DND-41 (cell line): ENCODE data around the gene PRTN3.

ENCODE experiments used
- ATAC-seq: fragments of 200-7000 bp; cut with Tn5 transposase; 3 replicates; pipeline ENCODE4 v1.9.1; 2021; ENCODE audit warnings: low read depth; ENCODE audit not compliant: insufficient read depth
- DNase-seq: peaks from one replicate; pipeline ENCODE4 v3.0.0-alpha.2; 2020
- H2AFZ ChIP-seq: 2 replicates; pipeline ENCODE4 v1.6.0; 2012; ENCODE audit warnings: low read depth, low read length
- H3K27ac ChIP-seq: 2 replicates; pipeline ENCODE4 v1.5.1; 2012; ENCODE audit warnings: low read length, inconsistent platforms
- H3K27me3 ChIP-seq: fragments of 200-600 bp; sonication (generic); 2 replicates; pipeline ENCODE4 v1.6.0; 2012; ENCODE audit warnings: low read length, mild to moderate bottlenecking, inconsistent platforms; ENCODE audit not compliant: insufficient read depth, poor library complexity
- H3K36me3 ChIP-seq: 2 replicates; pipeline ENCODE4 v1.5.1; 2012; ENCODE audit warnings: low read length, inconsistent platforms; ENCODE audit not compliant: insufficient read depth
- H3K4me1 ChIP-seq: 2 replicates; pipeline ENCODE4 v1.5.1; 2012; ENCODE audit warnings: mild to moderate bottlenecking, low read length; ENCODE audit not compliant: insufficient read depth
- H3K4me2 ChIP-seq: 2 replicates; pipeline ENCODE4 v1.6.0; 2012; ENCODE audit warnings: mild to moderate bottlenecking, moderate library complexity, low read length, inconsistent platforms; ENCODE audit not compliant: insufficient read depth
- H3K4me3 ChIP-seq, 2 experiments: fragments of 200-600 bp in 1 of 2; shearing (Covaris generic) in 1 of 2; 2 replicates each; pipeline ENCODE4 v1.5.1; 2012 to 2016; ENCODE audit warnings: inconsistent platforms in 2 of 2, low read length in 2 of 2, mild to moderate bottlenecking in 2 of 2, low read depth in 1 of 2, moderate library complexity in 1 of 2
- H3K79me2 ChIP-seq: 2 replicates; pipeline ENCODE4 v1.6.0; 2012; ENCODE audit warnings: low read length, inconsistent platforms; ENCODE audit not compliant: insufficient read depth
- H3K9ac ChIP-seq: 2 replicates; pipeline ENCODE4 v1.6.0; 2012; ENCODE audit warnings: low read depth, mild to moderate bottlenecking, inconsistent platforms, low read length, moderate library complexity
- H3K9me3 ChIP-seq: 2 replicates; pipeline ENCODE4 v1.5.1; 2012; ENCODE audit warnings: low read length, moderate library complexity, mild to moderate bottlenecking, inconsistent platforms; ENCODE audit not compliant: insufficient read depth, severe bottlenecking
- H4K20me1 ChIP-seq: 2 replicates; pipeline ENCODE4 v1.6.0; 2012; ENCODE audit warnings: low read length; ENCODE audit not compliant: insufficient read depth
- CTCF ChIP-seq: IDR thresholded peaks from 2 replicates; pipeline ENCODE4 v1.5.1; 2012; ENCODE audit warnings: borderline replicate concordance, low read length, moderate library complexity, mild to moderate bottlenecking; ENCODE audit not compliant: poor library complexity, severe bottlenecking; ENCODE audit errors: extremely low read depth
- EZH2 ChIP-seq: IDR thresholded peaks from 3 replicates; pipeline ENCODE4 v1.6.1; 2012; ENCODE audit warnings: borderline replicate concordance, low read depth, mild to moderate bottlenecking, moderate library complexity, low read length, inconsistent platforms; ENCODE audit not compliant: severe bottlenecking

The PRTN3 gene

GRCh38 chr19:867301-867793 lies 26.5 kb downstream of the PRTN3 start:
- DNase-seq: no peak
- H3K4me1 ChIP-seq: peaks cover 3% of the 10 kb centered on the region
- H3K79me2 ChIP-seq: no peaks in the 10 kb centered on the region
- H3K36me3 ChIP-seq: peaks cover 43% of the 10 kb centered on the region
- no peak overlapping the region for H3K4me2 ChIP-seq
- TF ChIP-seq CTCF (no peak), EZH2 (no peak)
- H2AFZ ChIP-seq: no peak overlapping the region
- ATAC-seq: no peak
- H4K20me1 ChIP-seq: peaks cover 9% of the 10 kb centered on the region; the same call in 1 of the 2 replicates
- H3K4me3 ChIP-seq: no peak overlapping the region
- H3K9ac ChIP-seq: no peak overlapping the region
- no peaks in the 10 kb centered on the region for H3K9me3 ChIP-seq
- no peak overlapping the region for H3K27ac ChIP-seq
- no peaks in the 10 kb centered on the region for H3K27me3 ChIP-seq

GRCh38 chr19:867855-868457 lies 27.2 kb downstream of the PRTN3 start:
- Histone ChIP-seq H3K36me3 (peaks cover 43% of the 10 kb centered on the region), H3K27ac (no peak overlapping the region), H3K79me2 (no peaks in the 10 kb centered on the region), H3K9ac (no peak overlapping the region), H2AFZ (no peak overlapping the region), H3K9me3 (no peaks in the 10 kb centered on the region), H3K4me2 (no peak overlapping the region), H3K4me3 (no peak overlapping the region), H3K4me1 (peaks cover 3% of the 10 kb centered on the region), H4K20me1 (peaks cover 9% of the 10 kb centered on the region; the same call in 1 of the 2 replicates), H3K27me3 (no peaks in the 10 kb centered on the region)
- no peak for TF ChIP-seq EZH2
- no peak for TF ChIP-seq CTCF
- DNase-seq (no peak), ATAC-seq (no peak)

- DNase-seq (peak; percentile 14), ATAC-seq (no peak)
- Histone ChIP-seq H3K79me2 (no peaks in the 10 kb centered on the region), H4K20me1 (peaks cover 9% of the 10 kb centered on the region; the same call in 1 of the 2 replicates), H2AFZ (no peak overlapping the region), H3K36me3 (peaks cover 48% of the 10 kb centered on the region), H3K4me2 (no peak overlapping the region), H3K4me3 (no peak overlapping the region), H3K9me3 (no peaks in the 10 kb centered on the region), H3K27ac (no peak overlapping the region), H3K27me3 (no peaks in the 10 kb centered on the region), H3K4me1 (peaks cover 3% of the 10 kb centered on the region), H3K9ac (no peak overlapping the region)
- TF ChIP-seq EZH2 (no peak), CTCF (no peak)
Measured at GRCh38 chr19:868458-869244, 27.9 kb downstream of the PRTN3 start.
